Brain pericyte (primary cell): ENCODE results near the gene SIPA1L2.

Experiments used
- DNase-seq: peaks from one replicate; pipeline ENCODE4 v3.0.0-alpha.2; 2012; ENCODE audit warnings: low read depth, low spot score

Gene SIPA1L2, protein sequence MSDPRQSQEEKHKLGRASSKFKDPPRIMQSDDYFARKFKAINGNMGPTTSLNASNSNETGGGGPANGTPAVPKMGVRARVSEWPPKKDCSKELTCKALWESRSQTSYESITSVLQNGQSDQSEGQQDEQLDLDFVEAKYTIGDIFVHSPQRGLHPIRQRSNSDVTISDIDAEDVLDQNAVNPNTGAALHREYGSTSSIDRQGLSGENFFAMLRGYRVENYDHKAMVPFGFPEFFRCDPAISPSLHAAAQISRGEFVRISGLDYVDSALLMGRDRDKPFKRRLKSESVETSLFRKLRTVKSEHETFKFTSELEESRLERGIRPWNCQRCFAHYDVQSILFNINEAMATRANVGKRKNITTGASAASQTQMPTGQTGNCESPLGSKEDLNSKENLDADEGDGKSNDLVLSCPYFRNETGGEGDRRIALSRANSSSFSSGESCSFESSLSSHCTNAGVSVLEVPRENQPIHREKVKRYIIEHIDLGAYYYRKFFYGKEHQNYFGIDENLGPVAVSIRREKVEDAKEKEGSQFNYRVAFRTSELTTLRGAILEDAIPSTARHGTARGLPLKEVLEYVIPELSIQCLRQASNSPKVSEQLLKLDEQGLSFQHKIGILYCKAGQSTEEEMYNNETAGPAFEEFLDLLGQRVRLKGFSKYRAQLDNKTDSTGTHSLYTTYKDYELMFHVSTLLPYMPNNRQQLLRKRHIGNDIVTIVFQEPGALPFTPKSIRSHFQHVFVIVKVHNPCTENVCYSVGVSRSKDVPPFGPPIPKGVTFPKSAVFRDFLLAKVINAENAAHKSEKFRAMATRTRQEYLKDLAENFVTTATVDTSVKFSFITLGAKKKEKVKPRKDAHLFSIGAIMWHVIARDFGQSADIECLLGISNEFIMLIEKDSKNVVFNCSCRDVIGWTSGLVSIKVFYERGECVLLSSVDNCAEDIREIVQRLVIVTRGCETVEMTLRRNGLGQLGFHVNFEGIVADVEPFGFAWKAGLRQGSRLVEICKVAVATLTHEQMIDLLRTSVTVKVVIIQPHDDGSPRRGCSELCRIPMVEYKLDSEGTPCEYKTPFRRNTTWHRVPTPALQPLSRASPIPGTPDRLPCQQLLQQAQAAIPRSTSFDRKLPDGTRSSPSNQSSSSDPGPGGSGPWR (N-terminal part only)

GRCh38 chr1:232630047-232630893 lies at the start of gene SIPA1L2:
Gene SIPA1L2 (minus strand): TSS chr1:232630133. CDS start chr1:232515339, 114,794 bp downstream.
- no peak for DNase-seq

GRCh38 chr1:232678185-232678886 lies 48.4 kb upstream of the SIPA1L2 start:
- no peak for DNase-seq

DNA sequence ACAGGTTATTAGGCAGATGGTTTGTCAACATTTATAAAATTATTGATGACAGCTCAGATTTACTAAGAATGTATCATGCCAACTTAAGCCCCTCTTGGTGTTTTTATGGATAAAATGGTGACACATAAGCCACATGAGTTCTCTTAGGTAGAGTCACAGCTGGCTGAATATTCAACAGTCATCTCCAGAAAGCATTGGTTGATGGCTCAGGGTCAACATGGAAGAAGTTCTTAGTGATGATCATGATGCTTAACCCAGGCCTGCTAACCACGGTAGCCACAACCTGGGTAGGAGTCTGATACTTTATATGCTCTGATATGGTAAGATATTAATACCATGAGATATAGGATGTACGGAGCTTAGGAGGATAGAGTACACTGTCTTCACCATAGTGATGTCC lies 46.4 kb upstream of the SIPA1L2 start:
- no peak for DNase-seq

GRCh38 chr1:232675898-232676297 lies 46.0 kb upstream of the SIPA1L2 start:
- no peak for DNase-seq

DNA sequence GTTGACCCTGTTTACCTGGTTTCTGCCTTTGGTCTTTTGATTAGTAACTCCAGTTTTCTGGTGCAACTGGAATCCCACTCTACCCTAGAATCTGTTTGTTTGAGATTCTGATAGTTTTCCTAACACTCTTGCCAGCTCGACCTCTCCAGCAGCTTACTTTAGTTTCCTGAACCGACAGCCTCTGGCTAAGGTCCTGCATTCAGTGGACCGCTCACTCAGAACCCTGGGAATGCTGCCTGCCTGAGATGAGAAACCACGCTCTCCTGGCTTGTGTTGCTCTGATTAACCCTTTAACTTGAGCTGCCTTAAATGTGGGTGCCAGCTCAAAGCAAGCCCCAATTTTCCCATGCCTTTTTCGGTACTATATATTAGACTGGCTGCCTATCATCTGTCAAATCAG lies 45.3 kb upstream of the SIPA1L2 start:
- no peak for DNase-seq

DNA sequence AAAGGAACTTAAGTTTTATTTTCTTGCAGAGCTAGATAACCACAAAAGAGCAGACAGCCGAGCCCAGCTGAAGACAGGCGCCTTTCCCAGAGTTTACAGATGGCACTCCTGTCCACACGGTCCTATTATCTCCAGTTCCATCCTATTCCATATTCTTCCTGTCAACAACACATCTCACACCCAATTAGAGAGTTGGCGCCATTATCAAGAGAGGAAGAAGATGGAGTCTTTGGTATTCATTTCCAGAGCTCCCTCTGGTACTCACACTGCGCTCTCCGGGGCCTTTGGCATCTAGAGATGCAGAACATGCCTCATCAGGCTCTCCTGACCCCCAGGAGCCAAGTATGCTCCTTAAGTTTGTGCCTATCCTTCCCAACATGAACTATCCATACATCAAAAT lies 43.3 kb upstream of the SIPA1L2 start:
- no peak for DNase-seq

DNA sequence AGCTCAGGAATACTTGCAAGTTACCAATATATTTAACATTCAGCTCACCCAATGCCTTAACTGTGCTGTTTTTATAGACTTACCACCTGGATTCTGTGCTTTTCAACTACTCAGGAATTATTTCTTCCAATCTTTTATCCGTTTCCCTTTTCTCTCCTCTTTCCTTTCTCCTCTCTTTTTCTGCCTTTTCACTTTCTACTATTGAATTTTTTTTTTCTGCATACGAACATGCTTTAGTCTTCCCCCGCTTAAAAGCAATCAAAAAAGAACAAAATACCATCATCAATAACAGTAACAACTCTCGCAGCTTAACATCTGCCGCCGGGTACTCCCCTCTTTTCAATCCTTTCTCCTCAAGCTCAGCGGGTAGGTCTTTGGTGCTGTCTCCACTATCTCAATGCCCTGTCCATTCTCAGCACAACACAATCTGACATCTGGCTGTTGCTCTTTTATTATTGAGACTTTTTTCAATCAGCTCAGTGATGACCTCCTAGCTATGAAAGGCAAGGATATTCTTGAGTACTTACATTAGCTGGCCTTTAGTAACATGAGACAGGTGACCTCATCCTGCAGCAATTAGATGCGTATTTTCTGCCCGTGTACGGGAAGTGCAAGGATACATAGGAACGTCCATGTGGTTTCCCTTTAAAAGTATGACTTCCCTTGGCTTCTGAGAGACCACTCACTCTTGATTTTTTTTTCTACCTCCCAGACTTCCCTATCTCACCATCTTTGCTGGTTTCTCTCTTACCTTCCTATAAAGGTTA lies 40.2 kb upstream of the SIPA1L2 start:
- DNase-seq = no peak

GRCh38 chr1:232667778-232668165 lies 37.8 kb upstream of the SIPA1L2 start:
- DNase-seq = no peak

- no peak for DNase-seq
These were observed 37.3 kb upstream of the SIPA1L2 start for GRCh38 chr1:232667094-232667777.

- no peak for DNase-seq
These were observed 35.2 kb upstream of the SIPA1L2 start for GRCh38 chr1:232664844-232665777.

DNA sequence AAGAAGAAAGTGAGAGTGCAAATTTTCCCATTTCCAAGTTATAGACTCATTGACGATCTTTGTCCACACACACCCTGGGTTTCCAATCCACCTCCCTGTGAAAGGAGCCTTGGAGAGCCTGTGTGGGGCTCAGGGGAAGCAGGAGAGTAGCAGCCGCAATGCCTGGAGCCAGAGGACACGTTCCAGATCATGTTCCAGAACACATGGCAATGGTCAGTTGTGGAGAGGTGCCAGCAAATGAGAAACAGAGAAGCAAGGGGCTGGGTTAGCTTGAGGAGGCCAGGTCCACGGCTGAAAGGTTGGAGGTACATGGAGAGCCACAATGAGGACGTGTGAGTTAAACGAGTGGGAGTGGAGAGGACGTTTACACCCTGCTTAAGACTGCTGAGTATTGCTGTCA lies 33.0 kb upstream of the SIPA1L2 start:
- DNase-seq = no peak

DNA sequence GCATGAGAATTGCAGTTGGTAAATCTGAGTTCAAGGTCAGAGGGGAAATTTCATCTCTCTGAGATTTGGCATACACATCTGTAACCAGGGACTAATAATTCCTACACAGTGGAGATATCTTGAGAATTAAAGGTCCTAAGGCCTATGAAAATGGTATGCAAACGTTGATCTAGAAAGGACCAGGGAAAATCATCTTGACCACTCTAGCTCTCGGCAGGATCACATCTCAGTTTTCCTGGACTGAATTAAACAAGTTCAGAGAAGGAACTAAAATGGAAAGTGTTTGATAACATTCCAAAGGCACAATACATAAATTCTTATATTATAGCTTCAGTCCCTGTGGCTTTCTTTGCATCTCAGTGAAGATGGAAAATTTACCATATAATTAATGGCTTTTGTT lies 28.5 kb upstream of the SIPA1L2 start:
- DNase-seq = no peak

DNA sequence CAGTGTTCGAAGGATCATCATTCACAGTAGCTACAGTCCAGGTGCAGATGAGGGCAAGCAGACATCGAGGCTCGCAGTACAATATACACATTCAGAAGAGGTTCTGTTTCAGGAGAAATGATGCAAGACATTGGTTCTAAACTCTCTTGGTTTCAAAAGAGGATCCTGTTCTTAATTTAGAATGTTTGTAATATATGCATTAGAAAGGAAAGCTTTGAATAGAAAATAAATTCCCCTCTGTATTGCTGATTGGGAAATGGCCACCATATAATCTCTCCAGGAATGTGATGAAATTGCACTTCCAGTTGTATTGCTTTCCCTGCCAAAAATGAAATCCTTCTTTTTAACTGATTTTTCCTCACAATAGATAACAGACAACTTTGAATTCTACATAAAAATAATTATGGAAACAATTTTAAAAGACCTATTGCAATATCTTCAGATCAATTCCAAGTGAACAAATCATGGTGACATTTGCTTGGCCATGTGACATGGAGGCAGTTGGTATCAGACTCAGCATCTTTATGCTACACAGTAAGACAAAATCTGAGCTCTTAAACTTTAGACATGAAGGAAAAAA lies 27.6 kb upstream of the SIPA1L2 start:
- DNase-seq = no peak

- no peak for DNase-seq
These were observed 25.8 kb upstream of the SIPA1L2 start for GRCh38 chr1:232655746-232656085.

GRCh38 chr1:232655028-232655745 lies 25.3 kb upstream of the SIPA1L2 start:
- DNase-seq = no peak

DNA sequence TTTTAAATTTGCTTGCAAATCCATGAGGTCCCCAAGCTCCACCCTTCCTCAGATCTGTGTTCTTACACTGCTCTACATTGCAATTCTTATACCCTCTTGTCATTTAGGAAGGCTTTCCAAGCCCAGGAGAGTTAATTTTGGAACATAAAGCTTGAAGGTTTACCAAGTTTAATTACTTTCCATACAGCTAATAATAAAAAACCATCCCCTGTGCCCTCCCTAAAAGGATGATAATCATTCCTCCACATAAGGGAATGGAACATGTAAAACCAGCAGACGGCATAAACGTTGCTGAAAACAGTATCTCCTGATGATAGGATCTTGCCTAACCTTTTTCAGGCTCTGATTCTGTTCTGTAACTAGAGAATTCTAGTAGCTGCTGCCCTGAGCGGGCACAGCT lies 23.9 kb upstream of the SIPA1L2 start:
- no peak for DNase-seq

DNA sequence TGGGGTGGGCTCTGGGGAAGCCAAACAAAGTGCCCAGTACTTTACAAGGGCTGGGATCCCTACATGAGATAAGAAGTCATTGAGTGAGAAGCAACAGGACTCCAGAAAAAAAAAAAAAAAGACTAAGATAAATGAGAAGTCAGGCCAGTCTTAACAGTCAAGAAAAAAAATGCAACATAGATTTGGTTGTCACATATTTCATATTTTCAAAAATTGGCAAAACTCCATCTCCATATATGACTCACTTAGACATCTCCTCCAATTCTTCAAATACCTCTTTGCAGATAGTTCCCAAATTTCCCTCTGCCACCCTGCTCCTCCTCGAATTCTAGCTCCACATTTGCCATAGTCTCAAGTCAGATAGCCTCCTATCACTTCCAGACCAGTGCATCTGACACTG lies 20.9 kb upstream of the SIPA1L2 start:
- no peak for DNase-seq
